MM.1S (cell line): Measurements from ENCODE around the gene MINDY4.

Experiments
- DNase-seq: peaks from one replicate; pipeline ENCODE4 v3.0.0-alpha.2; 2015
- H2AFZ ChIP-seq: fragments of 300-600 bp; sonication (generic); 2 replicates; pipeline ENCODE4 v1.6.0; 2016; ENCODE audit warnings: antibody characterized with exemption, low read length
- H3F3A ChIP-seq: fragments of 300-600 bp; sonication (generic); 2 replicates; pipeline ENCODE4 v1.6.1; 2016; ENCODE audit warnings: mild to moderate bottlenecking, antibody characterized with exemption, low read length, moderate library complexity, mixed read lengths; ENCODE audit not compliant: insufficient read depth
- H3K27ac ChIP-seq: fragments of 300-600 bp; sonication (generic); 2 replicates; pipeline ENCODE4 v1.5.1; 2016; ENCODE audit warnings: mild to moderate bottlenecking, low read length
- H3K27me3 ChIP-seq: fragments of 300-600 bp; sonication (generic); replicated peaks from 2 replicates; pipeline ENCODE4 v1.6.0; 2016; ENCODE audit warnings: low read length; ENCODE audit not compliant: insufficient read depth
- H3K36me3 ChIP-seq: fragments of 300-600 bp; sonication (generic); replicated peaks from 2 replicates; pipeline ENCODE4 v1.6.1; 2016; ENCODE audit warnings: mild to moderate bottlenecking, low read length, mixed read lengths; ENCODE audit not compliant: insufficient read depth
- H3K4me1 ChIP-seq: fragments of 300-600 bp; sonication (generic); 2 replicates; pipeline ENCODE4 v1.6.1; 2016; ENCODE audit warnings: low read length, mixed read lengths
- H3K4me2 ChIP-seq: fragments of 300-600 bp; sonication (generic); 2 replicates; pipeline ENCODE4 v1.6.0; 2016; ENCODE audit warnings: low read depth, low read length
- H3K4me3 ChIP-seq: fragments of 300-600 bp; sonication (generic); 2 replicates; pipeline ENCODE4 v1.5.1; 2016; ENCODE audit warnings: low read length, mixed read lengths
- H3K79me2 ChIP-seq: fragments of 300-600 bp; sonication (generic); 2 replicates; pipeline ENCODE4 v1.6.1; 2016; ENCODE audit warnings: mixed run types, low read length, mixed read lengths
- H3K9ac ChIP-seq: fragments of 300-600 bp; sonication (generic); 2 replicates; pipeline ENCODE4 v1.6.1; 2016; ENCODE audit warnings: low read length, mixed read lengths
- H3K9me2 ChIP-seq: fragments of 300-600 bp; sonication (generic); replicated peaks from 2 replicates; pipeline ENCODE4 v1.6.1; 2016; ENCODE audit warnings: mild to moderate bottlenecking, low read length, mixed read lengths; ENCODE audit not compliant: insufficient read depth
- H3K9me3 ChIP-seq: fragments of 300-600 bp; sonication (generic); replicated peaks from 2 replicates; pipeline ENCODE4 v1.6.1; 2016; ENCODE audit warnings: mild to moderate bottlenecking, low read length, mixed read lengths; ENCODE audit not compliant: insufficient read depth
- H4K20me1 ChIP-seq: fragments of 300-600 bp; sonication (generic); 2 replicates; pipeline ENCODE4 v1.6.1; 2016; ENCODE audit warnings: mild to moderate bottlenecking, low read length, moderate library complexity, mixed read lengths; ENCODE audit not compliant: insufficient read depth
- CTCF ChIP-seq: fragments of 300-600 bp; sonication (generic); IDR thresholded peaks from 2 replicates; pipeline ENCODE4 v1.5.1; 2016; ENCODE audit warnings: antibody characterized with exemption, low read length, mixed read lengths
- EZH2 ChIP-seq: fragments of 300-600 bp; sonication (generic); optimal IDR thresholded peaks from 2 replicates; pipeline ENCODE3; 2017; ENCODE audit warnings: low read depth, mild to moderate bottlenecking, antibody characterized with exemption, low read length, mixed read lengths
- EZH2phosphoT487 ChIP-seq: fragments of 300-600 bp; sonication (generic); IDR thresholded peaks from 2 replicates; pipeline ENCODE4 v1.6.1; 2018; ENCODE audit warnings: antibody characterized with exemption, low read length

Gene MINDY4

GRCh38 chr7:30920021-30920583 is 148.9 kb downstream of the MINDY4 start:
- no peaks in the 10 kb centered on the region for H3K79me2 ChIP-seq
- no peaks in the 10 kb centered on the region for H3K36me3 ChIP-seq
- no peaks in the 10 kb centered on the region for H3K9me3 ChIP-seq
- no peaks in the 10 kb centered on the region for H3K4me1 ChIP-seq
- no peak overlapping the region for H3K9ac ChIP-seq
- no peaks in the 10 kb centered on the region for H3K9me2 ChIP-seq
- no peaks in the 10 kb centered on the region for H4K20me1 ChIP-seq
- H3F3A ChIP-seq = no peaks in the 10 kb centered on the region
- H3K4me3 ChIP-seq = no peak overlapping the region
- no peak overlapping the region for H3K4me2 ChIP-seq
- no peak overlapping the region for H2AFZ ChIP-seq
- no peak overlapping the region for H3K27ac ChIP-seq
- TF ChIP-seq CTCF = no peak
- TF ChIP-seq EZH2phosphoT487 = no peak
- no peak for TF ChIP-seq EZH2
- DNase-seq = no peak
- no peaks in the 10 kb centered on the region for H3K27me3 ChIP-seq

GRCh38 chr7:30920584-30921539 is 149.6 kb downstream of the MINDY4 start:
- Histone ChIP-seq H2AFZ (no peak overlapping the region), H3K9me2 (no peaks in the 10 kb centered on the region), H4K20me1 (no peaks in the 10 kb centered on the region), H3K4me1 (no peaks in the 10 kb centered on the region), H3K36me3 (no peaks in the 10 kb centered on the region), H3K79me2 (no peaks in the 10 kb centered on the region), H3K27me3 (no peaks in the 10 kb centered on the region), H3K27ac (no peak overlapping the region), H3K4me2 (no peak overlapping the region), H3K9ac (no peak overlapping the region), H3K4me3 (no peak overlapping the region), H3K9me3 (no peaks in the 10 kb centered on the region), H3F3A (no peaks in the 10 kb centered on the region)
- DNase-seq = no peak
- TF ChIP-seq EZH2phosphoT487 (no peak), EZH2 (no peak), CTCF (no peak)

- no peaks in the 10 kb centered on the region for H4K20me1 ChIP-seq
- no peak for DNase-seq
- no peak overlapping the region for H3K4me3 ChIP-seq
- H3K36me3 ChIP-seq = no peaks in the 10 kb centered on the region
- H3K4me2 ChIP-seq = no peak overlapping the region
- no peak overlapping the region for H3K27ac ChIP-seq
- H2AFZ ChIP-seq = no peak overlapping the region
- no peaks in the 10 kb centered on the region for H3K9me3 ChIP-seq
- H3K9ac ChIP-seq = no peak overlapping the region
- TF ChIP-seq EZH2phosphoT487 (no peak), CTCF (no peak), EZH2 (no peak)
- H3K27me3 ChIP-seq = no peaks in the 10 kb centered on the region
- no peaks in the 10 kb centered on the region for H3K79me2 ChIP-seq
- no peaks in the 10 kb centered on the region for H3K4me1 ChIP-seq
- H3K9me2 ChIP-seq = no peaks in the 10 kb centered on the region
- no peaks in the 10 kb centered on the region for H3F3A ChIP-seq
These were observed 150.6 kb downstream of the MINDY4 start for GRCh38 chr7:30921540-30922401.
